Measurements from ENCODE around the gene MDGA2.

Gene MDGA2

GRCh38 chr14:47675466-47676314 lies at the start of gene MDGA2:
MDGA2 (minus strand) TSS chr14:47675605.
- FAIRE-seq (no peak), DNase-seq (ENCODE audit: insufficient read length, low spot score) (peak; percentile 31)

DNA sequence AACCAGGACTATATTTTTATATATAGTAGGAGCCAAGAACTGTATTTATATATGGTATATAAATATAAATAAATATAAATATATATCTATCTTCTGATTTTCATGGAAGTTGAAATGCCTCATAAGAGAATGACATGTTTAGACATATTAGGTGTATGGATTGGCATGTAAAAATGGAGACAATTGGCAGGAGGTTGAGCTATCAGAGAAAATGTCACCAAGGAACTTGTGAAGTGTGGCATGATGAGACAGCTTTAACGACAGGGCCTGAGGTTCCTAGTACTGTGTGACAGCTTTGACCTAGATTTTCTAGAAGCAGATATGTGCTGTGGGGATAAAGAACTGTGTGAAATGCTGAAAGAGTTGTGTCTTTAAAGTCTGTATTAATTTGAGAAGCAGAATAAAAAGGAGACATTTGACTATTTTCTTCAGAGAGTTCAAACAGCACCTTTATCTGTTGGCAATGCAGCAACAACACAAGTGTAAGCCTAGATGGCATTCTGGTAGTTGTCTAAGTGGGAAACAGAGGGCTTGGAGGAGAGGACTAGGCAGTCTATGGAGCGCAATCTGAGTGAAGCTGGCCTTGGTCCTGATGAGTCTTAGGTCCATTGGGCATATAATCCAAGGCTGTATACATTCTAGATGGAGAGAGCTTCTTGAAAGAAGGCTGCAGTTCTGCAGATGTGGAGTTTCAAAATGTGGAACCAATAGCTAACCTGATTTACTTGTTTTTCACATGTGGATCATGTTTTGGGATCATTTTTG lies 47.7 kb upstream of the MDGA2 start:
- FAIRE-seq (no peak), DNase-seq (ENCODE audit: insufficient read length, low spot score) (no peak)

GRCh38 chr14:47720281-47720680 lies 44.9 kb upstream of the MDGA2 start:
- DNase-seq (ENCODE audit: insufficient read length, low spot score) (no peak), FAIRE-seq (no peak)

GRCh38 chr14:47715330-47715729 lies 39.9 kb upstream of the MDGA2 start:
- no peak for DNase-seq (ENCODE audit: insufficient read length, low spot score)
- no peak for FAIRE-seq

DNA sequence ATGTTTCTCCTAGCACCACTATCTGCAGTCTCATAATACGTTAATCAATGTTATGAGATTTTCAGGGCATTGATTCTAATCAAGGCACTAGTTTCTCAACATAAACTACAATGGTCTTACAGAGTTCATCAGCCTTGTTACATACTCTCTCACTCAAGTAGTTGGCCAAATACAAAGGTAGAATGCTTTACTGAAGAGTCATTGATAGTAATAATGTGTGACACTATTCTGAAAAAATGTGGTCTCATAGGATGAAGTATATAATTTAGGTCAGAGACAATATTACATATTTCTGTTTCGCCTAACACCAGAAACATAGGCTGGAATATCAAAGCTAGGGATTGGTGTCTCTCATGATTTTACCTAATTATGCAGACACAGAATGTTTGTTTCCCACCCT lies 35.2 kb upstream of the MDGA2 start:
- FAIRE-seq, result no peak
- no peak for DNase-seq (ENCODE audit: insufficient read length, low spot score)

- DNase-seq (ENCODE audit: insufficient read length, low spot score) (no peak), FAIRE-seq (no peak)
Measured at GRCh38 chr14:47705683-47706082, 30.3 kb upstream of the MDGA2 start.

DNA sequence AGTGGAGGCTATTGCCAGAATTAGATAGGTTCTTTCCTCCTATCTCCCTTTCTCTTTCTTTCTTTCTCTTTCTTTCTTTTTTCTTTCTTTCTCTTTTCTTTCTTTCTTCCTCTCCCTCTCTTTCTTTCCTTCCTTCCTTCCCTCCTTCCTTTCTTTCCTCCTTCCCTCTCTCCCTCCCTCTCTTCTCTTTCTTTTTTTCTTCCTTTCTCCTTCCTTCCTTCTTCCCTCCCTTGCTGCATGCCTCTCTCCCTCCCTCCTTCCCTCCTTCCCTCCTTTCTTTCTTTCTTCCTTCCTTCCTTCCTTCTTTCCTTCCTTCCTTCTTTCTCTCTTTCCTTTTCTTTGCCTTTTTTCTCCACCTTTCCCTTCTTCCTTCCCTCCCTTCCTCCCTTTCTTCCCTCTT lies 16.4 kb upstream of the MDGA2 start:
- FAIRE-seq (no peak), DNase-seq (ENCODE audit: insufficient read length, low spot score) (no peak)

GRCh38 chr14:47678993-47679392 lies 3.6 kb upstream of the MDGA2 start:
- FAIRE-seq (no peak), DNase-seq (ENCODE audit: insufficient read length, low spot score) (no peak)

DNA sequence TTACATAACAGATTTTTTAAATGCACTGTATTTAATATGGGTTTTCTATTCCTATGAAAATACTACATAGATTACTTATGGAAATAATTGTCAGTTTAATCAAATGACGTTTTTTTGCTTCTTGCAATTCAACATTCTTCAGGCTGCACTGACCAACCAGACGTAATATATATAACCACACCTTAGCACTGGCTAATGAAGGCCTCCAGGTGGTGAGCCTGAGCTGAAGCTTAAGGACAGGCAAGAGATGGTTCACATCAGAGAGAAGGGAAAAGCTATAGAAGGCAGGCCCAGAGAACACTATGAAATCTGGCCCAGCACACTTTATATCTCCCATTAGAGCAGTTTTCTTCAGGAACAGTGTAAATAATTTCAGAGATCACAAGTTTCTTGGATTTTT lies 2.8 kb upstream of the MDGA2 start:
- no peak for FAIRE-seq
- no peak for DNase-seq (ENCODE audit: insufficient read length, low spot score)

GRCh38 chr14:47676315-47676617 lies 861 bp upstream of the MDGA2 start:
- FAIRE-seq, result no peak
- no peak for DNase-seq (ENCODE audit: insufficient read length, low spot score)

DNA sequence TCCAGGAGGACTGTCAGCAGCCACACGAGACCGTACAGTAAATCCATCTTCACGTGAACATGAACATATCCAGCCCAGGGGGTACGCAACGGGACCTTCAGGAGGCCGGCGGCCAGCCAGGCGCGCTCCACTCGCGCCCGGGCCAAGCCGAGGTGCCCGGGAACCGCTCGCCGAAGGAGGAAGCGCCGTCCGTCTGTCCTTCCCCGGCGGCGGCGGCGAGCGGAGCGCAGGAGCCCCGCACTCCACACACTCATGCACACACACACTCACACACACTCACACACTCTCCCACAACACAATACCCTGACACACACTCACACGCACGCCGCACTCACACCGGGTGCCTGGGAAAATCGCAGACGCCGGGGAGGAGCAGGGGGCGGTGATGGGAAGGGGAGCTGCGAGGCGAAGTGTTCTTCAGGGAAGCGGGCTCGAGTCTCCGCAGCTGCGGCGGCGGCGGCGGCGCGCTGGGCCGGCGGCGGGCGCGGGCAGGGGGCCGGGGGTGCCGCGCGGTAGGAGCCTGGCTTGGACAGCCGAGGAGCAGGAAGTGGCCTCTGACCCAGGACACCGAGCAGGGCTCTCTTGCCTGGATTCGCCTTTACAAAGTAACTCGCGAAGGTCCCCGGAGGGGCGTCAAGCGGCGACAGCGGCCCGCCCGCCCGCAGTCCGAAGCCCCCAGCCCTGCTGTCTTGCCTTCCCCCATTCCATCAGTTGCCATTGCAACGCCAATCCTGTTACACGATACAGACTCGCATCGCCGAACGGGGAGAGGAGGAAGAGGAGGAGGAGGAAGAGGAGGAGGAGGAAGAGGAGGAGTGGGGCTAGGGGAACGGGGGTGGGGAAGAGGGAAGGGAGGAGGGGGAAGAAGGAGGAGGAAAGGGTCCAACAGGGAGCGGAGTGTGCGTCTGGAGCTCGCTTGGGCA lies 601 bp downstream of the MDGA2 start:
- FAIRE-seq, result peak; percentile 36
- DNase-seq (ENCODE audit: insufficient read length, low spot score), result peak; percentile 7

DNA sequence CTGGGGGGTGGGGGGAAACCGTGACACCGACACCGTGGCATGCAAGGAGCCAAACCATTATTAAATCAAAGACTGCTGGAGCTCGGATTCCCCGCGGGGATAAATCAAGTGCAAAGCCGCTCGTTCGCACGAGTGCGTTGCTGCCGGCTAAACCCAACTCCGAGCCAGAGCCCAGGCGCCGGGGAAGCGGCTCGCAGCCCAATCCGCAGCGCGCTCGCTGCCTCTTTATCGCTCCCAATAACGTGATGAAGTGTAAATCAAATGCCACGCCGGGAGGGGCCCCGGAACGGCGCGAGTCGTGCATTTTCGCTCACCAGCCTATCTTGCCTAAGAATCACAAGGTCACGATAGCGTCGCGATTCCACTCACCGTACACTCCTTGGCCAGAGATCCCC lies 1.3 kb downstream of the MDGA2 start:
- DNase-seq (ENCODE audit: insufficient read length, low spot score) (no peak), FAIRE-seq (no peak)

DNA sequence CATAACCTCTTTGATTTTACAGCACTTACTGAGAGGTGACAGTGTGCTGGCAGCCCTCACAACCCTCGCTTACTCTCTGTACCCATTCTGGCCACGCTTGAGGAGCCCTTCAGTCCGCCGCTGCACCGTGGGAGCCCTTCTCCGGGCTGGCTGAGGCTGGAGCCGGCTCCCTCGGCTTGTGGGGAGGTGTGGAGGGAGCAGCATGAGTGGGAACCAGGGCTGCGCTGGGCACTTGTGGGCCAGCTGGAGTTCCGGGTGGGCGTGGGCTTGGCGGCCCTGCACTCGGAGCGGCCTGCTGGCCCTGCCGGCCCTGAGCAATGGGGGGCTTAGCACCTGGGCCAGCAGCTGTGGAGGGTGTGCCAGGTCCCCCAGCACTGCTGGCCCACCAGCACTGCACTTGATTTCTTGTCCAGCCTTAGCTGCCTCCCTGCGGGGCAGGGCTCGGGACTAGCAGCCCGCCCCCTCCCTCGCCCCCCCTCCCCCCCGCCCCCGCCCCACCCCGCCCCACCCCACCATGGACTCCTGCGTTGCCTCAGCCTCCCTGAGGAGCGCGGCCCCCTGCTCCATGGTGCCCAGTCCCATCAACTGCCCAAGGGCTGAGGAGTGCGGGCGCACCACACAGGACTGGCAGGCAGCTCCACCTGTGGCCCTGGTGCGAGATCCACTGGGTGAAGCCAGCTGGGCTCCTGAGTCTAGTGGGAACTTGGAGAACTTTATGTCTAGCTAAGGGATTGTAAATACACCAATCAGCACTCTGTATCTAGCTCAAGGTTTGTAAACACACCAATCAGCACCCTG lies 9.9 kb downstream of the MDGA2 start:
- no peak for FAIRE-seq
- DNase-seq (ENCODE audit: insufficient read length, low spot score), result no peak

DNA sequence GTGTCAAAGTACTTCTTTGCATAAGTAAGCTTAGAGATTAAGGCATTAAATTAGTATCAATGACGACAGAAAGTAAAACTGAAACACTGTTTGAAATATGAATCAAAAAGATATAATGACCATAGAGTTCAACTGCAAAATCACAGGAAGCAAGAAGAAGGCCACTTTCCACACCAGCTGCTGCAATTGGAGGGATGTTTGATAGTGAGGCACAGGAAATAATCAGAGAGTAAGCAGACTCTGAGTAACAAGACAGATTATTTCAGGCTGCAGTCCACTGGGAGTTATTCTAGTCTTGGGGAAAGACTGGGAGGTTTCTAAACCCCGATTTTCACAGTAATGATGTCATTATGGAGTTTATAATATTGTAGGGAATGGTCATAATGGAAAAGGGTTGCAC lies 12.9 kb downstream of the MDGA2 start:
- DNase-seq (ENCODE audit: insufficient read length, low spot score) (no peak), FAIRE-seq (no peak)

GRCh38 chr14:47660158-47660557 lies 15.2 kb downstream of the MDGA2 start:
- DNase-seq (ENCODE audit: insufficient read length, low spot score), result no peak
- no peak for FAIRE-seq

DNA sequence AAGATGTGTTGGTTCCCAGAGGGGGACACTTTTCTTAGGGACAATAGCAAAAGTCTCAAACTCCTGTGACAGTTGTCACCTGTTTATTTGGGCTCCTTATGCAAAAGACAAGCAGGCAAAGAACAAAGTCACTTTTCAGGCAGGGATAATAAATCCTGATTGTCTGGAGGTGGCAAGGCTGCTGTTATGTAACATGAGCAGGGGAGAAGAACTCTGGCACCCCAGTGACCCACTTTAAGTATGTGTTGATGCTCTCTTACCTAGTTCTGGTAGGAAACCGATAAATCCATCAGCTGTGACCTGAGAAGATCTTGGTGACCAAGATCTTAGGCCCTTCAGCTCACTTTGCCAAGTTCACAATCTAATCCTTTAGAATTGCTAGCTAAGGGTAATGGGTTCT lies 17.4 kb downstream of the MDGA2 start:
- FAIRE-seq (no peak), DNase-seq (ENCODE audit: insufficient read length, low spot score) (no peak)

DNA sequence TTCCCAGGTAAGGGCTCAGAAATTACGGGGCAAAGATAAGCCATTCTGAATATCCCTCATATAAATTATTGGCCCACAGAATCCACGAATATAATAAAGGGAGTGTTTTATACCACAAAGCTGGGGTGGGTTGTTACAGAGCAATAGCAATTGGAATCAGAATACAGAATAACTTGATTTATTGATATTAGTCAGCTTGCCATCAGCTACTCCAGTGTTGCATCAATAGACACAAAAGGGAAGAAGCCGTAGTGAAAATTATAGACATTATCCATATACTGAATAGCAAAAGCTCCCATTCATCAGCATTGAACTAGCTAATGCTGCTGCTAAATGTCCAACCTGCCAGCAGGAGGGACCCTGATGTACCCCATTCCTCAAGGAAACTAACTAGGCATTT lies 18.3 kb downstream of the MDGA2 start:
- DNase-seq (ENCODE audit: insufficient read length, low spot score) (no peak), FAIRE-seq (no peak)

GRCh38 chr14:47651337-47651736 lies 24.1 kb downstream of the MDGA2 start:
- FAIRE-seq (no peak), DNase-seq (ENCODE audit: insufficient read length, low spot score) (no peak)

- no peak for FAIRE-seq
- DNase-seq (ENCODE audit: insufficient read length, low spot score), result no peak
Measured at GRCh38 chr14:47637753-47638152, 37.7 kb downstream of the MDGA2 start.
